Transverse colon (tissue), 4 donors: Measurements from ENCODE around the gene WDR72.

Source experiments
- EP300 ChIP-seq: sonication (generic); formaldehyde crosslinking; IDR thresholded peaks from one replicate; pipeline ENCODE4 v1.6.1; 2017; ENCODE audit warnings: antibody characterized with exemption, low read depth
- POLR2AphosphoS5 ChIP-seq, 3 donors: sonication (generic); formaldehyde crosslinking; IDR thresholded peaks; one replicate each; pipeline ENCODE4 v1.6.1; 2016; ENCODE audit warnings: antibody characterized with exemption in 3 of 3
- TF ChIP-seq, protein P1 (sequence below), 5 experiments: fragments of 200-600 bp in 3 of 5; fragments of 450-650 bp in 2 of 5; sonication (generic) in 3 of 5; IDR thresholded peaks; 1 replicate in 2 of 5; 2 replicates in 3 of 5; pipeline ENCODE4 v1.5.1; 2016 to 2017; ENCODE audit warnings: antibody characterized with exemption in 5 of 5, inconsistent platforms in 3 of 5, mild to moderate bottlenecking in 2 of 5, moderate library complexity in 1 of 5

DNA sequence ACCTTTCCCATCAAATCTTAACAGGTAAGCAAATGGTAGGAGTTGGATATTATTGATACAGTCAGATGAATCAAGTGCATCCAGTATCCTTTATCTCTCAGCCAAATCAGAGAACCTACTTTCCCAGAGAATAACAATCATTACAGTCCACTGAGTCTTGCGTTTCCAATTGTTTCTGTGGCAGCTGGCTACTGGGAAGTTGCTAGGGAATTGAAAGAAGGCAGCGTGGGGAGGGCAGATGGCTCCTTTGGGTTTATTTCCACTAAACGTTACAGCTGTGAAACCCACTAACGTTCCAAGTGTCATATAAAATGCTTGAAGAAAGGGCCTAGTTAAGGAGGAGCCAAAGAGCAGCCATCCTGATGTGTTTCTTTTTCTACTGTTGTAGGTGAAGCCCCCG is 78.4 kb downstream of the WDR72 start:
- TF ChIP-seq, protein P1, sequence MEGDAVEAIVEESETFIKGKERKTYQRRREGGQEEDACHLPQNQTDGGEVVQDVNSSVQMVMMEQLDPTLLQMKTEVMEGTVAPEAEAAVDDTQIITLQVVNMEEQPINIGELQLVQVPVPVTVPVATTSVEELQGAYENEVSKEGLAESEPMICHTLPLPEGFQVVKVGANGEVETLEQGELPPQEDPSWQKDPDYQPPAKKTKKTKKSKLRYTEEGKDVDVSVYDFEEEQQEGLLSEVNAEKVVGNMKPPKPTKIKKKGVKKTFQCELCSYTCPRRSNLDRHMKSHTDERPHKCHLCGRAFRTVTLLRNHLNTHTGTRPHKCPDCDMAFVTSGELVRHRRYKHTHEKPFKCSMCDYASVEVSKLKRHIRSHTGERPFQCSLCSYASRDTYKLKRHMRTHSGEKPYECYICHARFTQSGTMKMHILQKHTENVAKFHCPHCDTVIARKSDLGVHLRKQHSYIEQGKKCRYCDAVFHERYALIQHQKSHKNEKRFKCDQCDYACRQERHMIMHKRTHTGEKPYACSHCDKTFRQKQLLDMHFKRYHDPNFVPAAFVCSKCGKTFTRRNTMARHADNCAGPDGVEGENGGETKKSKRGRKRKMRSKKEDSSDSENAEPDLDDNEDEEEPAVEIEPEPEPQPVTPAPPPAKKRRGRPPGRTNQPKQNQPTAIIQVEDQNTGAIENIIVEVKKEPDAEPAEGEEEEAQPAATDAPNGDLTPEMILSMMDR (IDR thresholded peaks at IDR 0.05) = no peak
- TF ChIP-seq POLR2AphosphoS5 (IDR thresholded peaks at IDR 0.05) (no peak), EP300 (no peak)
